Hippocampal formation (tissue), 2 donors: ENCODE data around the gene DHX30.
"Not testable (repeated sequence)": the region's sequence is repeated elsewhere in the genome, so short reads cannot be mapped to it uniquely, and the experiment has no call there.

ENCODE experiments used
- DNase-seq, 2 donors: peaks; one replicate each; lab custom pipeline; 2025; lab: John Stamatoyannopoulos, UW

DHX30 gene, protein sequence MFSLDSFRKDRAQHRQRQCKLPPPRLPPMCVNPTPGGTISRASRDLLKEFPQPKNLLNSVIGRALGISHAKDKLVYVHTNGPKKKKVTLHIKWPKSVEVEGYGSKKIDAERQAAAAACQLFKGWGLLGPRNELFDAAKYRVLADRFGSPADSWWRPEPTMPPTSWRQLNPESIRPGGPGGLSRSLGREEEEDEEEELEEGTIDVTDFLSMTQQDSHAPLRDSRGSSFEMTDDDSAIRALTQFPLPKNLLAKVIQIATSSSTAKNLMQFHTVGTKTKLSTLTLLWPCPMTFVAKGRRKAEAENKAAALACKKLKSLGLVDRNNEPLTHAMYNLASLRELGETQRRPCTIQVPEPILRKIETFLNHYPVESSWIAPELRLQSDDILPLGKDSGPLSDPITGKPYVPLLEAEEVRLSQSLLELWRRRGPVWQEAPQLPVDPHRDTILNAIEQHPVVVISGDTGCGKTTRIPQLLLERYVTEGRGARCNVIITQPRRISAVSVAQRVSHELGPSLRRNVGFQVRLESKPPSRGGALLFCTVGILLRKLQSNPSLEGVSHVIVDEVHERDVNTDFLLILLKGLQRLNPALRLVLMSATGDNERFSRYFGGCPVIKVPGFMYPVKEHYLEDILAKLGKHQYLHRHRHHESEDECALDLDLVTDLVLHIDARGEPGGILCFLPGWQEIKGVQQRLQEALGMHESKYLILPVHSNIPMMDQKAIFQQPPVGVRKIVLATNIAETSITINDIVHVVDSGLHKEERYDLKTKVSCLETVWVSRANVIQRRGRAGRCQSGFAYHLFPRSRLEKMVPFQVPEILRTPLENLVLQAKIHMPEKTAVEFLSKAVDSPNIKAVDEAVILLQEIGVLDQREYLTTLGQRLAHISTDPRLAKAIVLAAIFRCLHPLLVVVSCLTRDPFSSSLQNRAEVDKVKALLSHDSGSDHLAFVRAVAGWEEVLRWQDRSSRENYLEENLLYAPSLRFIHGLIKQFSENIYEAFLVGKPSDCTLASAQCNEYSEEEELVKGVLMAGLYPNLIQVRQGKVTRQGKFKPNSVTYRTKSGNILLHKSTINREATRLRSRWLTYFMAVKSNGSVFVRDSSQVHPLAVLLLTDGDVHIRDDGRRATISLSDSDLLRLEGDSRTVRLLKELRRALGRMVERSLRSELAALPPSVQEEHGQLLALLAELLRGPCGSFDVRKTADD

DNA sequence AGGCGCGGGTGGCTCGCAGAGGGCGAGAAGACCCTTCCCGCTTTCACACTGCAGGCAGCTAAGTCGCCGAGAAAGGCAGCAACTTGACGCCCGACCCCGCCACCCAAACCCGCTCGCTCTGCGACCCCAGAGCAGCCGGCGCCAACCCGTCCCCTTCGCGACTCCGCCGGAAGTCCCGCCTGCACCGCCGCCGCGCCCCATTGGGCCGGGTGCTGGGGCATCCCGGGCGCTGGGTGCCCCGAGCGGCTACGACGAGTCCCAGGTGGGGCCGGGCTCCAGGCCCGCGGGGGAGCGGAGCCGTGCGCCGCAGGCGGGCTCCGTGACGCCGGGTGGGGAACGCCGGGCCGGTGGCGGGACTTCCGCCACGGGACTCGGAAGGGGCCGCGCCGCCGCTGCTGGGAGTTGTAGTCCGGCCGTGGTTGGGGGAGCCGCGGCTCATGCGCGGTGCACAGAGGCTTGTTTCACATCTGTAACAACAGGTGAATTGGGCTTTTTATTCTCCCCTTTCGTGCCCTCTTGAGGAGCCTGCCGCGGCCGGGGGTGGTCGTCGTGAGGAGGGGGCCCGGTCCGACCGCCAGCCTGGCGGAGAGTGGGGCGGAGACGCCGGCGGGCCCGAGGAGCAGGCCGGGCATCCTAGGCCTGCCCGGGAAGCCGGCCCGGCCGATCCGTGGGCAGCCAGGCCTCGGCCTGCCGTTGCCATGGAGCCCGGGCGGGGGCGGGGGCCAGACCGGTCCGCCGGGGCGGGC, at the start of gene DHX30:
TSS of gene DHX30 (plus strand) at position 405 of the 746 bp plus-strand sequence. CDS start 7,546 bp downstream, outside the sequence.
- peak; percentile 84 to 91 for DNase-seq

DNA sequence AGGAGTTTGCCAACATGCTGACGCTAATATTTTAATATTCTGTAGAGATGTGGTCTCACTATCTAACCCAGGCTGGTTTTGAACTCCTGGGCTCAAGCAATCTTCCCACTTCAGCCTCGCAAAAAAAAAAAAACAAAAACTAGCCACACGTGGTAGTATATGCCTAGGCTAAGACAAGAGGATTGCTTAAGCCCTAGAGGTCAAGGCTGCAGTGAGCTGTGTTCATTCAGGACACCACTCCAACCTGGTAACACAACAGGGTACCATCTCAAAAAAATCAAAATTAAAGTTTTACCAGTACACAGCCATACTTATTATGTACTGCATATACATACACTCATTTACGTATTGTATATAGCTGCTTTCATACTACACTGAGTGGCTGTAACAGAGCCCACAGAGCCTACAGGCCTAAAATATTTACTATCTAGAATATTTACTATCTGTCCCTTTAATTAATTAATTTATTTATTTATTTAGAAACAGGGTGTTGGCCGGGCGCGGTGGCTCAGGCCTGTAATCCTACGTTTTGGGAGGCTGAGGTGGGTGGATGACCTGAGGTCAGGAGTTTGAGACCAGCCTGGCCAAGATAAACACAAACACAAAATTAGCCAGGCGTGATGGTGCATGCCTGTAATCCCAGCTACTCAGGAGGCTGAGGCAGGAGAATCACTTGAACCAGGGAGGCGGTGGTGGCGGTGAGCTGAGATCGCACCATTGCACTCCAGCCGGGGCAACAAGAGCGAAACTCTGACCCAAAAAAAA, 44.5 kb upstream of the DHX30 start:
- no peak for DNase-seq

DNA sequence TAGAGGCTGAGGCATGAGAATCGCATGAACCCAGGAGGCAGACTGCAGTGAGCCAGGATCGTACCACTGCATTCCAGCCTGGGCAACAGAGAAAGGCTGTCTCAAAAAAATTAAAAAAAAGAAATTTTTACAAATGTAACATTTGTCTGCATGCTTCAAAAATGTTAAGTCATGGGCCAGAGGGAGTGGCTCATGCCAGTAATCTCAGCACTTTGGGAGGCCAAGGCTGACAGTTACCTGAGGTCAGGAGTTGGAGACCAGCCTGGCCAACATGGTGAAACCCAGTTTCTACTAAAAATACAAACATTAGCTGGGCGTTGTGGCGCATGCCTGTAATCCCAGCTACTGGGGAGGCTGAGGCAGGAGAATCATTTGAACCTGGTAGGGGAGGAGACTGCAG, 42.7 kb upstream of the DHX30 start:
- not testable (repeated sequence) for DNase-seq

DNA sequence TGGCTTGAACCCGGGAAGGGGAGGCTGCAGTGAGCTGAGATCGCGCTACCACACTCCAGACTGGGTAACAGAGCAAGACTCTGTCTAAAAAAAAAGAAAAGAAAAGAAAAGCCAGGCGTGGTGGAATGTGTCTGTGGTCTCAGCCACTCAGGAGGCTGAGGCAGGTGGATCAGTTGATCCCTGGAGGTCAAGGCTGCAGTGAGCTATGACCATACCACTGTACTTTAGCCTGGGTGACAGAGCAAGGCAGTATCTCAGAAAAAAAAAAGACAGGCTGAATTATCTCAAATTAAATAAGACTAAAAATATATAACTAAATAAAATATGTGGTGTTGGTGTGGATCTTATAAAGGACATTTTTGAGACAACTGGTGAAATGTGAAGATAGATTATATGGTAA, 41.9 kb upstream of the DHX30 start:
- DNase-seq, result no peak

DNA sequence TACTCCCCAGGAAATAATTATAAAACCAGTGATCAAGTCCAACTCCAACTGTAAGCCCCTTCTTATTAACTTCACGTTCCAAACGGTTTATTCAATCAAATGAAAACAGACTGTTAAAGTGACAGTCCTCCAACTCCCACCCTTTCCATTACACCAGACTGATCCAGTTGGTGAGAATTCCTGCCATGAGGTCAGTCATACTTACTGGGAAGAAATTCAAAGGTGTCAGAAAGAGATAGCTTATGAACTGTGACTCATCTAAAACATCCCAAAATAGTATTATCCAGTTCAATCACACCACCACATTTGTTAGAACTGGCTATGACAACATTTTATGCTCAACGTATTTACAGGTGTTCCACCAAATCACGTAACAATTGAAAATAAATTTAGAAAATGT, 40.7 kb upstream of the DHX30 start:
- no peak for DNase-seq

DNA sequence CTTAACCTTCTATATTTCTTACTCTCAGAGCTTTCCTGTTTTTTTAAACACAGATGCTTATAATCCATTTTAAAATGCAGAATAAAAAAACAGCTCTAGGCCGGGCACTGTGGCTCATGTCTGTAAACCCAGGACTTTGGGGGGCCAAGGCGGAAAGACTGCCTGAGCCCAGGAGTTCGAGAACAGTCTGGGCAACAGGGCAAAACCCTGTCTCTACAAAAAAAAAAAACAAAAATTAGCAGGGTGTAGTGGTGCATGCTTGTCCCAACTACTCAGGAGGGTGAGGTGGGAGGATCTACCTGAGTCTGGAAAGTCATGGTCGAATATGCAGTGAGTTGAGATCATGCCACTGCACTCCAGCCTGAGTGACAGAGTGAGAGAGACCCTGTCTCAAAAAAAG, 36.8 kb upstream of the DHX30 start:
- DNase-seq, result no peak

DNA sequence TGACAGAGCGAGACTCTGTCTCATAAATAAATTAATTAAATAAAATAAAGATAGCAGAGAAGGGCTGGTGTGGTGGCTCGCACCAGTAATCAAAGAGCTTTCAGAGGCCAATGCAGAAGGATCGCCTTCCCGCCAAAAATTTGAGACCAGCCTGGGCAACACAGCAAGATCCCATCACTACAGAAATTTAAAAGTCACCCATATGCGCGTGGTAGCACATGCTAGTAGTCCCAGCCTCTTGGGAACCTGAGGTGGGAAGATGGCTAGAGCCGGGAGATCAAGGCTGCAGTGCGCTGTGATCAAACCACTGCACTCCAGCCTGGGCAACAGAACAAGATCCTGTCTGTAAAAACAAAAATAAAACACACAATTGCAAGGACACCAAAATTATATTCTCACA, 30.9 kb upstream of the DHX30 start:
- no peak for DNase-seq

DNA sequence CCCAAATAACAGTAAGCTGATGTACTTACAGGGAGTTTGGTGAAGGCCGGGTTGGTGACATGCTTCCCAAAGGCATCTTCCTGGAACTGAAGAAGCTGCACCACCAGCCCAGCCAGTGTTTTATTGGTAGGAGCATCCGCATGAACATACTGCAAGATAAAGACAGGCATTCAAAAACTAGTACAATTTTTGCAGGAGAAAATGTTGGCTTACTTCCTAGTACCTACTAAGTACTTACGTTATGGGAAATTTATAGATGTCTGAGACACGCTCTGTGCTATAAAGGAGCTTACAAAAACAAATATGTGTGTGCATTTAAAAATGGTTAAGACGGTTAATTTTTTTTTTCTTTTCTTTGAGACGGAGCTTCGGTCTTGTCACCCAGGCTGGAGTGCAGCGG, 30.1 kb upstream of the DHX30 start:
- no peak for DNase-seq

DNA sequence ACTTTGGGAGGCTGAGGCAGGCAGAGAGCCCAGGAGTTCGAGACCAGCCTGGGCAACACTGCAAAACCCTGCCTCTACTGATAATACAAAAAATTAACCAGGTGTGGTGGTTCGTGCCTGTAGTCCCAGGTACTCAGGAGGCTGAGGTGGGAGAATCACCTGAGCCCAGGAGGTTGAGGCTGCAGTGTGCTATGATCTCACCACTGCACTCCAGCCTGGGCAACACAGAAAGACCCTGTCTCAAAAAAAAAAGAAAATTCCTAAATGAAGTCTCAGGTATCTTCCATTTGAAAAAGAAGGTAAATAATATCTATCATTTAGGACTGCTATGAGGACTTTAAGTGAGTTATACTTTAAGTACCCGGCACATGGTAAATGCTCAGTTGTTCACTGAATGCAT, 24.2 kb upstream of the DHX30 start:
- DNase-seq, result no peak

DNA sequence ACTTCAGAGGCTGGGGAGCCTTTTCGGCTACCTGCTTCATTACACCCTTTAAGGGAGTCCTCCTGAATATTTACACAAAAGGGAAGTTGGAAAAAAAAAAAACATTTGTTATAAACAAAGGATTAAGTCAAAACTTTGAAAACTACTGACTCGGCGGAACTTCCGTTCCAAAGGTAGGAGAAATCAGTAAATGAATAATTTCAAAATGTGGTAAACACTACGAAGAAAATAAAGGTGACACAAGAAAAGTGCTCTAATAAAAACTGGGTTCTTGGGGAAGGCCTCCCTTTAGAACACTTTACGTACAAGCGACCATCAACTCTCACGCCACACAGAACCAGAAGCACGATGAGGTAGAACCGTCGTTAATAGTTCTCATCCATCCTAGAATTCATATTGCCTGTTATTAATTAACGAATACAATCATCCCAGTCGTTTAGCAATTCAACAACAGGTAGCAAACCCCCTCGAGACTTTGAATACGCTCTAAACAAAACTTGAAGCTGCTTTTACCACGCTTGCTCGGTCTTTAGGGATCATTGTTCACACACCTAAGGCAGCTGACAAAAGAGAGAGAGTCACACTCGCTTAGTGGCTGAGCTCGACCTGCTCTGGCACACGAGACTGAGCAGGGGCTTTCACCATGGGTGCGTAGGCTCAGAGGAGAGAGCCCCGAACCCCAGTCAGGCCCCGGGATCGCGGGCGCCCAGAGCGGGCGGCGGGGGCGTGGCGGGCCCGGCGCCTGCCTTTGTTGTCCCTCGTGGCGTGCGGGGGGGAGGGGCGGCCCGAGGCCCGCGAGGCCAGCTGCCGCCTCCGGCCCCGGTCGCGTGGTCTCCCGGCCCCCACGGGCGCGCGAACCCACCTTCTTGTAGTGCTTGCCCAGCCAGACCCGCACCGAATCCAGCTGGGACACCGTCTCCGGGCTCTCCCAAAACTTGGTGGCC, 21.9 kb upstream of the DHX30 start:
- peak; percentile 47 to 67 for DNase-seq

DNA sequence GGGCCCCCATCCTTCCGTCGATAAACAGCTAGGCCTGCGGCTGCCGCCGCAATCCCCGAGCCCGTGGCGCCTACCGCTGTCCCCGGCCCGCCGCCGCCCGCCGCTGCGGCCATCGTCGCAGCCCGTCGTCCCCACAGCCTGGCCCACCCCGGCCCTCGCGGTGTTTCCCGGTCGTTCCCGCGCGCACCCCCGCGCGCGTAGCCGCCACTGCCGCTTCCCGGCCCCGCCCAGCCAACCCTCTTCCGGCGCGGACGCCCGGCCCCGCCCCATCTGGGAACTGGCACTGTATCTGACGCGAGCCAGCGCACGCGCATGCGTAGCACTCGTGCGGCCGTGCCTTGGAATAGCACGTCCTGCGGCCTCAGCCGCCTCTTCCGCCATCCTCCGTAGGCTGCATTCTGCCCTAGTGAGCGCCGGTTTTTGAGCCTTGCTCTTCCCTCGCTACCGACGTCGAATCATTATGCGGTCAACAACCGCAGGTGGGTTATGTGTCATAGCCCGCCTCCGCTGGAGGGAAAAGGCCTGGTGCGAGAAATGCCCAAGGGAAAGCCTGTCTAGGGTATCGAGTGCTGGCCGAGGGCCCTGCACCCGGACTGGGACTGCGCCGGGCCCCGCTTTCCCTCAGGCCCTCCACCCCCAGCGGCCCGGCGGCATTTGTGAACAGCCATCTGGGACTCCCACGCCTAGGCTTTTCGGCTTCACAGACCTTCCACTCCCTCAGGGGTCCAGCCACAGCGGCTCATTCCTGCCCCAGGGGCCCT, 21.1 kb upstream of the DHX30 start, which contains the start of gene SMARCC1:
TSS of gene SMARCC1 (minus strand) at position 209 of the 761 bp plus-strand sequence. CDS start at position 113, 96 bp downstream.
- peak; percentile 94 to 95 for DNase-seq

DNA sequence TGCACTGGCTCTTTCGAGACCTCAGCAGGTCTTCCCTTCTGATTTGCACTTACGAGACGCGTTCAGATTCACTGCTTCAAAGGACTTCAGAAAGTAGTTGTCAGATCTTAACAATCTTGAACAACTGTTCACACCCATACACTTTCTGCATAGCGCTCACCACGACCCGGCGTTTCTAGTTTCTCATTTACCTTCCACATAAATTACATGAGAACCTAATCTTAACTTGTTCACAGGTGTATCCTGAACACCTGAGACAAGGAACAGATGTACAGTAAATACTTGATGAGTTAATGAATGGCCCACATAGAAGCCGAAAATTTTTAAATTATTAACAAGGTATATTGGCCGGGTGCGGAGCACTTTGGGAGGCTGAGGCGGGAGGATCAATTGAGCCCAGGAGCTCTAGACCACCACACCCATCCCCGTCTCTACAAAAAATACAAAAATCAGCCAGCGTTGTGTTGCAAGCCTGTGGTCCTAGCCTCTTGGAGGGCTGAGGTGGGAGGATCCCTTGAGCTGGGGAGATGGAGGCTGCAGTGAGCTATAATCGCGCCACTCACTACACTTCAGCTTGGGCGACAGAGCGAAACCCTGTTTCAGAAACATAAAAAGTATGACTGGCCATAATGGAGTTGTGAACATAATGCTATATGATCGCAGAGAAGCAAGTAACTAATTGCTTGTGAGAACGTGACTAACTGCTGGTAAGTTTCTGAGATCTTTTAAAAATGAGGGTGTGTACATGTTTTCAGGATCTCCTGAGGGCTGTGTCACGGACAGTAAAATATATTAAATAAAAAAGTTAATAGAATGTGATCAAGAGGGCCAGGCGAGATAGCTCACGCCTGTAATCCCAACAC, 20.3 kb upstream of the DHX30 start:
- no peak for DNase-seq

DNA sequence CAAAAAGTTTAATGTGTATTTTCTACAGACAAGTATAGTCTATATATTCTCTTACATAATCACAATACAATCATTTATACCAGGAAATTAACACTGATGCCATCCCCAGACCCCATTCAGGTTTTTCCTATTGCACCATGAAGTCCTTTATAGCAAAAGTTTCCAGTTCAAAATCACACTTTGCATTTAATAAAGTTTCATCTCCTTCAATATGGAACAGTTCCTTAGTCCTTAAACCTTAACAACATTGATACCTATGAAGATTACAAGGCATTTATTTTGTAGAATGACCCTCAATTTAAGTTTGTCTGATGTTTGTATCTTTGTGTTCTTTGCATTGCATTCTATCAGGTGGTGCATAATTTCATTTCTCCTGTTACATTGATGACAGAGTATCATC, 19.3 kb upstream of the DHX30 start:
- DNase-seq, result no peak

DNA sequence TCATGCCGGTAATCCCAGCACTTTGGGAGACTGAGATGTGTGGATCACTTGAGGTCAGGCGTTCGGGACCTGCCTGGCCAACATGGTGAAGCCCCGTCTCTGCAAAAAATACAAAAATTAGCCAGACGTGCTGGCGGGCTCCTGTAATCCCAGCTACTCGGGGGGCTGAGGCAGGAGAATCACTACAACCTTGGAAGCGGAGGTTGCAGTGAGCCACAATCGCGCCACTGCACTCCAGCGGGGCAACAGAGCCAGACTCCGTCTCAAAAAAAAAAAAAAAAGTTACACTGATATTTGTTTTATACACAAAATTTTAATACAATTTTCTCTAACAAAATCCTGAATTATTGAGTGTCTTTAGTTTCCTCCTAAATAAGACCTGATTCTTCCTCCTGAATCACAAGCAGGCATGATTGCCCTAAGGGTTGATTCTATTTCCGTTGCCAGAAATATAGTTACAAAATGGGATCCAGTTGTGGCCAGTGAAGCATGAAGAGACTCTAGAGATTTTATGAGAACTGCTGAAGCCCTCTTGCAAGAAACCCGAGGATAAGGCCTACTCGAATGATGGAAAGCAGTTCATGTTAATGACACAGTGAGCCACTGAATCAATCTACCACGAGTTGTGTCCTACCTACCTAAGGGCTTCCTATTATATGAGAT, 11.6 kb upstream of the DHX30 start:
- no peak for DNase-seq

DNA sequence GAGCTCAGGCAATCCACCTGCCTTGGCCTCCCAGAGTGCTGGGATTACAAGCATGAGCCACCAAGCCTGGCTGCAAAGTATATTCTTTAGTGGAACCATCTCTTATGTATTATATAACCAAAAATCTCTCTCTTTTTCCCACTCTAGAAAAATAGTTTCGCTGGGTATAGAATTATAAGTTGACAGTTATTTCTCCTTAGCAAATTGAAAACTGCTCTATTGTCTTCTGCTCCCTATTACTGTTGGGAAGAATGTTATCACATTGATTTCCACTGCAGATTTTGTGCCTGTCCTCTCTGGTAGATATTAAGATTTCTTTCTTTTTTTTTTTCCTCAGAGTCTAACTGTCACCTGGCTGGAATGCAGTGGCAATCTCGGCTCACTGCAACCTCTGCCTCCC, 10.2 kb upstream of the DHX30 start:
- DNase-seq, result no peak

DNA sequence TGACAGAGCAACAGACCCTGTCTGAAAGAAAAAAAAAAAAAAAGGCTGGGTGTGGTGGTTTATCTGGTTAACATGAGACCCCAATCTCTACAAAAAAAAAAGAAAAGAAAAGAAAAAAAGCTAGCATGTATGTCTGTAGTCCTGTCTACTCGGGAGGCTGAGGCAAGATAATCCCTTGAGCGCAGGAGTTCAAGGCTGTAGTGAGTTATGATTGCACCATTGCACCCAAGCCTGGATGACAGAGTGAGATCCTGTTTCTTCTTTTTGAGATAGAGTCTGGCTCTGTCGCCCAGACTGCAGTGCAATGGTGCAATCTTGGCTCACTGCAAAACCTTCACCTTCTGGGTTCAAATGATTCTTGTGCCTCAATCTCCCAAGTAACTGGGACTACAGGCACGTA, 8.4 kb upstream of the DHX30 start:
- DNase-seq, result no peak

DNA sequence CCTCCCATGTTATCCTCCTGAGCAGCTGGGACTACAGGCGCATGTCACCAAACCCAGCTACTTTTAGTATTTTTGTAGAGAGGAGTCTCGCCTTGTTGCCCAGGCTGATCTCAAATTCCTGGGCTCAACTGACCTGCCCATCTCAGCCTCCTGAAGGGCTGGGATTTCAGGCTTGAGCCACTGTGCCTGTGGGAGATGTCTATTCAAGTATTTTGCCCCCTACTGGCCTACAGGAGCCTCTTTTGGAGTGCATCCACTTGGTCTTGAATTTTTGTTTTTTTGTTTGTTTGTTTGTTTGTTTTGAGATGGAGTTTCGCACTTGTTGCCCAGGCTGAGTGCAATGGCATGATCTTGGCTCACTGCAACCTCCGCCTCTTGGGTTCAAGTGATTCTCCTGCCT, 3.2 kb upstream of the DHX30 start:
- no peak for DNase-seq
